ENCODE data around the gene OR4F6.

- TF ChIP-seq, protein P1, sequence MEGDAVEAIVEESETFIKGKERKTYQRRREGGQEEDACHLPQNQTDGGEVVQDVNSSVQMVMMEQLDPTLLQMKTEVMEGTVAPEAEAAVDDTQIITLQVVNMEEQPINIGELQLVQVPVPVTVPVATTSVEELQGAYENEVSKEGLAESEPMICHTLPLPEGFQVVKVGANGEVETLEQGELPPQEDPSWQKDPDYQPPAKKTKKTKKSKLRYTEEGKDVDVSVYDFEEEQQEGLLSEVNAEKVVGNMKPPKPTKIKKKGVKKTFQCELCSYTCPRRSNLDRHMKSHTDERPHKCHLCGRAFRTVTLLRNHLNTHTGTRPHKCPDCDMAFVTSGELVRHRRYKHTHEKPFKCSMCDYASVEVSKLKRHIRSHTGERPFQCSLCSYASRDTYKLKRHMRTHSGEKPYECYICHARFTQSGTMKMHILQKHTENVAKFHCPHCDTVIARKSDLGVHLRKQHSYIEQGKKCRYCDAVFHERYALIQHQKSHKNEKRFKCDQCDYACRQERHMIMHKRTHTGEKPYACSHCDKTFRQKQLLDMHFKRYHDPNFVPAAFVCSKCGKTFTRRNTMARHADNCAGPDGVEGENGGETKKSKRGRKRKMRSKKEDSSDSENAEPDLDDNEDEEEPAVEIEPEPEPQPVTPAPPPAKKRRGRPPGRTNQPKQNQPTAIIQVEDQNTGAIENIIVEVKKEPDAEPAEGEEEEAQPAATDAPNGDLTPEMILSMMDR (IDR thresholded peaks at IDR 0.05), result no peak
- no peak for TF ChIP-seq EZH2 (IDR thresholded peaks at IDR 0.05; ENCODE audit: borderline replicate concordance, insufficient read depth, low read depth, low read length, poor library complexity, severe bottlenecking)
Observed at GRCh38 chr15:101784644-101785043, 18.7 kb upstream of the OR4F6 start.

All from B cell (primary cell).